Dermis microvascular lymphatic vessel endothelial cell (primary cell): Measurements from ENCODE around the gene CGB8. TPM values are rescaled to one million over a fixed set of nuclear protein-coding genes. Genes with fewer than 3 reads are reported as not detected.

Experiments used
- DNase-seq, 2 donors: peaks; one replicate each; pipeline versions ENCODE4 v3.0.0 to v3.0.0-alpha.2; 2010; ENCODE audit warnings: low read depth in 2 of 2
- total RNA-seq: library from RNA; depleted of rRNA; stranded (reverse); fragments of >200 nt; gene quantifications from 2 replicates; pipeline ENCODE4 v1.2.1, GENCODE V29; 2014

CGB8 gene
- total RNA-seq, 1 donor from 2014 or later = not detected

DNA sequence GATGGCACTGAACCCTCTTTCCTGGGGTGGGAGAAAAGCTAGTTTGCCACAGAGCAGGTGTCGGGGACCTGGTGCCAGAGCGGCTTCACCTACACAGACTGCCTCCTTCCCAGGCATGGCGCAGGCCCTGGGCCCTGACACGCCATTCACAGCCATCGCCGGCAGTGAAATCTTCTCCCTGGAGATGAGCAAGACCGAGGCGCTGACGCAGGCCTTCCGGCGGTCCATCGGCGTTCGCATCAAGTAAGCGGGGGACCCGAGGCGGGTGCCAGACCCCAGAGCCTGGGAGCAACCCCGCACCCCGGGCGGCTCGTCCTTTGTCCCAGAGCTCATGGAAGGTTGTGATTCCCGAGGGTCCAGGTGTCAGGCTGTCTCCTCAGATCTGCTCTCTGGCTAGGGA is 42.0 kb downstream of the CGB8 start:
- DNase-seq = no peak

DNA sequence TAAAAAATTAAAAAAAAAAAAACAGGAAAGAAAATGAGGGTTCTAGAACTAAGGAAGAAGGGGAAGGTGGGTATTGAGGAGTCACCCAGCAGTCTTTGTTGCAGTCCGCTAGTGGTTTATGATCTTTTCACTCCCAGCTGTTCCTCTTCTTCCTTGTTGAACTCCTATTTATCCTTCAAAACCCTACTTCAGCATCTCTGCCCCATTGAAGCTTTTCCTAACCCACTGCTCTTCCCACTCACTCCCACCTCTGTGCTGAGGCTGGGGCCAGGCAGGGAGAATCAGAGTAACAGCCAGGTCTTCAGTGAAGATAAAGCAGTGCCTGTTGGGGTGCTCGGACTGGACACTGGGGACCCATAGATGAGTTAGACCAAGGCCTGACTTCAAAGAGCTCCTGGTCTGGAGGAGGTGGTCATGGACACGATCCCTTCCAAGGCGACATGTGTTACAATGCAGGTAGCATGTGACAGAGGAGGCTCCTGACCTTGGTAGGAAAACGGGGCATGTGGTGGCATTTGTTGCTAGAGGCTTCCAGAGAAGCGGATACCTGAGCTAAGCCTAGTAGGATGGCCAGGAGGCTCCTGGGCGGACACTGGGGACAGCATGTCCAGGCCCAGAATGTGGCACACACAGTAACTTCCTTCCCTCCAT is 43.8 kb downstream of the CGB8 start:
- DNase-seq = no peak

DNA sequence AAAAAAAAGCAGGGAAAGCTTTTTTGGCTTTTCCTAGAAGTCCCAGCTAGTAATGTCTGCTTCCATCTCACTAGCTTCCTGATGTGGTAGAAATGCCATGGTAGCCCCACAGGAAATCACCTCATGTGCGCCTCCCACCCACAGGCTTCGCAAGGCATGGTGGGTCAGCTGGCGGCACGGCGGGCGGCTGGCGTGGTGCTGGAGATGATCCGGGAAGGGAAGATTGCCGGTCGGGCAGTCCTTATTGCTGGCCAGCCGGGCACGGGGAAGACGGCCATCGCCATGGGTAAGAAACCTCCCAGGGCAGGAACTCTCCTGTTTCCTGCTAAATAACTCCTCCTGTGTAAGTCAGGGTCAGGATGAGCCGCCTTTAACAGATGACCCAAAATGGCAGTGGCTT is 44.8 kb downstream of the CGB8 start:
- no peak for DNase-seq

DNA sequence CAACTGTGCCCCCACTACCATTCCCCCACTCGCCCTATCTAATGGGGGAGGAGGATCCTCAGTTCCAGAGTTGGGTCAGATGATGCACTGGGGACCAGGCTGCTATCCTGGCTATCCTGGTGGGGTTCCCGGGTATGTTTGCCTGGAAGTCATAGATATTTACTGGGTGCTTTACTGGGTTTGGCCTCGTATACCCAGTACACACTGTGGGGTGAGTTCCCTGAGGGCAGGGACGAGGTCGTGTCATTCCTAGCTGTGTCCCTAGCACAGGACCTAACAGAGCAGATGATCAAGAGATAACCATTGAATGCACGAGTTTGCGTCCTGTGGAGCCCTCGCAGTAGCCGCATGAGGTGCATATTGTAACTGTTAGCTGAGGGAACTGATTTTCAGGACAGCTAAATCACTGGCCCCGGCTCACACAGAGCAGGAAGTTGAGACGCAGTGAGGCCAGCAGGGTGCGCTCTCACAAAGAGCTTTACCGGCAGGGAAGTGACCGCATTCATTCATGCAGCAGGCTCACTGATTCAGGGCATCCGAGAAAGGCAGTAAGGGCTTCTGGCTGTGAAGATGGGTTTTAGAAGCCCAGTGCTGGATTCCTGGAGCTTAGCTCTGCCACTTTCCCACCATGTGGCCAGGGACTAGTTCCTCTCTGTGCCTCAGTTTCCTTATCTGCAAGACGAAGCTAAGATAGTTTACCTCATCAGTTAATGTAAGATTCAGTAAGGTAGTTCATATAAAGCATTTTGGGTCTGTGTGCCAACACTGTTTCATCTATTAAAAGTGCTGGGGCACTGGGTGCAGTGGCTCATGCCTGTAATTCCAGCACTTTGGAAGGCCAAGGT is 49.2 kb downstream of the CGB8 start:
- peak; percentile 53 to 76 for DNase-seq

- DNase-seq = peak in 1 of 2 donors; percentile 60
Measured at GRCh38 chr19:48997972-48998371, 50.9 kb downstream of the CGB8 start.

Other genes starting within 250 kb of the CGB8 start
- 29.0 and 33.3 TPM in 2 replicates for gene BCAT2, start 238.1 kb downstream of the CGB8 start, total RNA-seq
- 2.8 and 4.2 TPM in 2 replicates for gene HSD17B14, start 212.6 kb downstream of the CGB8 start, total RNA-seq
- 2.7 and 6.8 TPM in 2 replicates for gene PLEKHA4, start 180.5 kb downstream of the CGB8 start, total RNA-seq
- 21.6 and 36.4 TPM in 2 replicates for gene PPP1R15A, start 176.7 kb downstream of the CGB8 start, total RNA-seq
- under 0.01 and 0.13 TPM in 2 replicates for gene TULP2, start 150.4 kb downstream of the CGB8 start, total RNA-seq
- 89.7 and 166 TPM in 2 replicates for gene NUCB1, start 148.8 kb downstream of the CGB8 start, total RNA-seq
- 0.13 TPM in 1 of 2 replicates, not detected in the other for gene DHDH, start 115.4 kb downstream of the CGB8 start, total RNA-seq
- 85.0 and 95.6 TPM in 2 replicates for gene BAX, start 94.2 kb downstream of the CGB8 start, total RNA-seq
- gene FTL, start 83.8 kb downstream of the CGB8 start, total RNA-seq = 625 and 1,172 TPM in 2 replicates
- gene GYS1, start 55.8 kb downstream of the CGB8 start, total RNA-seq = 14.8 and 16.0 TPM in 2 replicates
- gene RUVBL2, start 55.2 kb downstream of the CGB8 start, total RNA-seq = 139 and 197 TPM in 2 replicates
- 0.89 TPM in 1 of 2 replicates, not detected in the other for gene LHB, start 32.0 kb downstream of the CGB8 start, total RNA-seq
- gene CGB3, start 24.8 kb downstream of the CGB8 start, total RNA-seq = not detected in 2 replicates
- gene CGB2, start 17.2 kb downstream of the CGB8 start, total RNA-seq = not detected in 2 replicates
- gene CGB1, start 12.2 kb downstream of the CGB8 start, total RNA-seq = not detected in 2 replicates
- not detected in 2 replicates for gene CGB5, start 5.3 kb downstream of the CGB8 start, total RNA-seq
- gene CGB7, start 8.6 kb upstream of the CGB8 start, total RNA-seq = 0.13 TPM in 1 of 2 replicates, not detected in the other
- not detected in 2 replicates for gene NTF4, start 15.7 kb upstream of the CGB8 start, total RNA-seq
- gene KCNA7, start 23.6 kb upstream of the CGB8 start, total RNA-seq = not detected in 2 replicates
- gene SNRNP70, start 36.3 kb upstream of the CGB8 start, total RNA-seq = 150 and 160 TPM in 2 replicates
- 1.4 and 2.4 TPM in 2 replicates for gene LIN7B, start 65.3 kb upstream of the CGB8 start, total RNA-seq
- 0.13 and 0.25 TPM in 2 replicates for gene C19orf73, start 70.0 kb upstream of the CGB8 start, total RNA-seq
- 4.0 TPM in 2 replicates for gene PPFIA3, start 70.4 kb upstream of the CGB8 start, total RNA-seq
- not detected in 2 replicates for gene HRC, start 106.3 kb upstream of the CGB8 start, total RNA-seq
- 10.8 and 18.2 TPM in 2 replicates for gene TRPM4, start 108.7 kb upstream of the CGB8 start, total RNA-seq